ENCODE results near the gene CCDC102B.
"Not testable (repeated sequence)": the region's sequence is repeated elsewhere in the genome, so short reads cannot be mapped to it uniquely, and the experiment has no call there.

The CCDC102B gene

GRCh38 chr18:68983126-68983525 lies 185.2 kb downstream of the CCDC102B start:
- DNase-seq = no peak

GRCh38 chr18:68984342-68984741 lies 186.5 kb downstream of the CCDC102B start:
- DNase-seq = no peak

GRCh38 chr18:68985172-68985820 lies 187.4 kb downstream of the CCDC102B start:
- no peak for DNase-seq

GRCh38 chr18:68991286-68991685 lies 193.4 kb downstream of the CCDC102B start:
- DNase-seq = no peak

GRCh38 chr18:68992719-68993482 lies 195.0 kb downstream of the CCDC102B start:
- no peak for DNase-seq

GRCh38 chr18:68995675-68996074 lies 197.8 kb downstream of the CCDC102B start:
- no peak for DNase-seq

GRCh38 chr18:68997845-68998244 lies 200.0 kb downstream of the CCDC102B start:
- no peak for DNase-seq

GRCh38 chr18:69000366-69000765 lies 202.5 kb downstream of the CCDC102B start:
- DNase-seq = no peak

GRCh38 chr18:69002233-69002632 lies 204.4 kb downstream of the CCDC102B start:
- DNase-seq = peak in 1 of 14 donors; percentile 1

GRCh38 chr18:69006212-69006611 lies 208.3 kb downstream of the CCDC102B start:
- not testable (repeated sequence) for DNase-seq

GRCh38 chr18:69008538-69008937 lies 210.7 kb downstream of the CCDC102B start:
- DNase-seq = no peak

- DNase-seq = no peak
Measured at GRCh38 chr18:69021211-69021805, 223.4 kb downstream of the CCDC102B start.

- DNase-seq = no peak
Measured at GRCh38 chr18:69022426-69022825, 224.5 kb downstream of the CCDC102B start.

- DNase-seq = peak in 1 of 14 donors; percentile 85
Measured at GRCh38 chr18:69031571-69031970, 233.7 kb downstream of the CCDC102B start.

GRCh38 chr18:69032009-69032408 lies 234.1 kb downstream of the CCDC102B start:
- peak in 1 of 14 donors; percentile 85 for DNase-seq

- peak in 1 of 14 donors; percentile 4 for DNase-seq
Measured at GRCh38 chr18:69035756-69036155, 237.9 kb downstream of the CCDC102B start.

GRCh38 chr18:69044215-69044614 lies 246.3 kb downstream of the CCDC102B start:
- DNase-seq = no peak

- DNase-seq = no peak
Measured at GRCh38 chr18:69064063-69064462, 266.2 kb downstream of the CCDC102B start.

GRCh38 chr18:69067048-69067447 lies 269.2 kb downstream of the CCDC102B start:
- no peak for DNase-seq

- no peak for DNase-seq
Measured at GRCh38 chr18:69071680-69072079, 273.8 kb downstream of the CCDC102B start.

GRCh38 chr18:69081846-69082245 lies 284.0 kb downstream of the CCDC102B start:
- DNase-seq = no peak

GRCh38 chr18:69082499-69082898 lies 284.6 kb downstream of the CCDC102B start:
- DNase-seq = no peak

GRCh38 chr18:69085951-69086350 lies 288.1 kb downstream of the CCDC102B start:
- no peak for DNase-seq

- no peak for DNase-seq
Measured at GRCh38 chr18:69088973-69089372, 291.1 kb downstream of the CCDC102B start.
